Forelimb muscle (tissue), 1 donor: ENCODE data around the gene SCYL3. TPM values are rescaled to one million over a fixed set of nuclear protein-coding genes. Genes with fewer than 3 reads are reported as not detected.
A peak's percentile ranks its signal among the peaks of the same experiment; 100 is the strongest.

Experiments used
- DNase-seq: peaks from one replicate; pipeline ENCODE4 v3.0.0-alpha.2; 2013; ENCODE audit warnings: low read depth
- polyA plus RNA-seq: library from polyadenylated mRNA; unstranded; fragments of 120-200 nt; gene quantifications from one replicate; pipeline ENCODE4 v1.2.1, GENCODE V29; 2013; ENCODE audit not compliant: insufficient read length

The SCYL3 gene
- polyA plus RNA-seq, 1 donor: 9.2 TPM

DNA sequence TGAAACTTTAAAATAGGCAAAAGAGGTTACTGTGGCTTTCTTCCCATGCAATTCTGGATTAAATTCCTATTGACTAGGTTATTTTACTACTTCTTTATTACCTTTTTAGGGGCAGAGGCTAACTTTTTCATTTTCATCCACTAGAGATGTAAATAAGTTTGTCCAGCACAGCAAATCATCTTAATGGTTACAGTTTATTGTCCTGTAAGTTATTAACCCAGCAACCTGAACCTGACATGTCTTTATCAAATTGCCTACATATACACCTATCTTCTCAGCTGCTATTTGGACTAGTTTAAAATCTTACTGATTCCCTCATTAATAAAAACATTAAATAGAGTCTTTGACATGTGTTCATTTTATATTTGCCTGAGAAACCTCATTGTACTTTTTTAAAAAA lies 6.9 kb upstream of the SCYL3 start:
- DNase-seq: no peak

DNA sequence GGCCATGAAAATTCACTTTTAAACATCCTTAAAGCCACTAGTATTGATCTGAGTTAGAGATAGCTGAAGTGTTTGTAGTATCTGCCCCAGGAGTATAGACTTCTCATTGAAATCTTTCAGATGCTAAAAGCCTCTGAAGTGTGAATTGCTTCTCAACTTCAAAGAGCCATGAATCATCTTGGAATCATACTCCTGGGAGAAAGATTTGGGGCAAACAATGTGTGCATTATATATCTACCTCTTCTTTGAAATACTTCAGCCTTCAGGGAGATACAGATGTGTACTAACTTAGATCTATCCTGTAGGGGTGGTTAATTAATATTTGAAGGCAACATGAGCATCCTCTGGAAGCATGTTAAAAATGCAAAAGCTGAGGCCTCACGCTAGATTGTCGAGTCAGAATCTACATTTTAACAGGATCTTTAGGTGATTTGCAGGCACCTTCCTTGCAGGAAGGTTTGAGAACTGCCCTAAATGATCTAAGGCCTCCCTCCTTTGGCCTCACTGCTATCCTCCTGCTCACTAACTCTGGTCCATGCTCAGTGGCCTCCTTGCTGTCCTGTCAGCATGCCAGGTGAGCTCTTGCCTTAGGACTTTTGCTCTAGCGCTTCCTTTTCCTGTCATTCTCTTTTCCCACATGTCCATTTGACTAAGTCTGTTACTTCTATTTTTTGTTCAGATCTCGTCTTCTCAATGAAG lies 6.0 kb upstream of the SCYL3 start:
- DNase-seq: no peak

DNA sequence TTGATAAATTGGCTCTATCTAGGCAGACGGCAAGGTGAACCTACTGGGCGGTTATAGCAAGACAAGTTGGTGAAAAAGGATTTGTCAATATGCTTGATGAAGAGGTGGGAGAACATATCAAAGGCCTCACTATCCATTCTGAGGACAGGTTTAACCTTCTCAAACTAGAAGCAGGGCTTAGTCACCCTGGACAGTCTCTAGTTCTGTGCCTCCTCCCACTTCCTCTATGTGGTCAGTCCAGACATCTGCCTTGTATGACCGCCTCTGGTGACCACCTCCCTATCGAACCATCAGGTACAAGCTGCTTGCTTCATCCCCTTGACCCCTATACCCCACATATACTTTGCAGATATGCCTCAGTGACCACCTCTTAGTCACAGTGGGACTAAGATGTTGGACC lies 2.3 kb upstream of the SCYL3 start:
- DNase-seq: no peak

DNA sequence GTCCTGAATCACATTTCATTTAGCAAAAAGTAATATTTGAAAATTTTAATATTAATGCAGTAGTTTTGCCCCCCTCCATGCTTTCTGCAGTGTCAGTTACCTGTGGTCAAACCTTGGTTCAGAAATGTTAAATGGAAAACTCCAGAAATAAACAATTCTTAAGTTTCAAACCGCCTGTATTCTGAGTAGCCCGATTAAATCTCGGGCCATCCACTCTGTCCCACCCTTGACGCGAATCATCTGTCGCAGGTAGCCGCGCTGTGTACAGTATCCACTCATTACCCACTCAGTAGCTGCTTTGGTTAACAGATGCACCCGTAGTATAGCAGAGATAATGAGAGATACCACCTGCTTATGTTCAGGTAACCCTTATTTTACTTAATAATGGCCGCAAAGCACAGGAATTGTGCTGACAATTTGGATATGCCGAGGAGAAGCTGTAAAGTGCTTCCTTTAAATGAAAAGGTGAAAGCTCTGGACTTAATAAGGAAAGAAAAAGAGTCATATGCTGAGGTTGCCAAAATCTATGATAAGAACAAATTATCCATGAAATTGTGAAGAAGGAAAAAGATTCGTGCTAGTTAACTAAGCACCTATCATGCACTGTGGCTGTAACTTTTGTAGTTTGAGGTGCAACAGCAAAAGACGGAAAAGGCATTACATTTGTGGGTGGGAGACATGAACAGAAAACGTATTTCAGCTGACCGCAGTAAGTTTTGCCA lies 889 bp upstream of the SCYL3 start:
- no peak for DNase-seq

DNA sequence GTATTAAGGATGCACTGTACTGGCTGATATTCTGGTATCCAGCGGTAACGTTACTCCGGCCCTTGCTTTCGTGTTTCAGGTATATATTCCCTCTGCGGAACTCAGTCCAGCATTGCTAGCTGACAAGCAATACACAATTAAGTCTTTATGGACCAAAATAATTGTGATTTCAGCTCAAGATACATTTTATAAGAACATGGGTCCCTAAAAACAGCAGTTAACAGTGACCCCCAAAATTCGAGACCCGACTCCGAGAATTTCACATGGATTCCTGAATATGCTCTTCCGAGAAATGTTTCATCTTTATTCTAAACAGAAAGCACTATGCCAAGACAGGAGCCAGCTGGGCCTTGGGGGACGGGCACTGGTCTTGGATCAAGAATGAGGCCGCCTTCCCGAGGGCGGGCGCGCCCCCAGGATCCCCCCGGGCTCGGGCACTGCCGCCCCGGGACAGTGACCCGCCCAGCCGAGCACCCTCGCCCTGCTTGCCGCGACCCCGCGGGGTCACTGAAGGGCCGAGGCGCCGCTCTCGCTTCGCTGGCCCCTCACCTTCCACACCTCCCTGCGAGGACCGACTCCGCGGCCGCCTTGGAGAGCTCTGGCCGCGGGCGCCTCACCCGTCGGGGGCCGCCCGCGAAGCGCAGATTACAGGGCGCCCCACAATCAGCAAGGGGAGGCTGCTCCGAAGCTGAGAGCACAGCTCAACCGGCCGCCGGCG lies 610 bp downstream of the SCYL3 start:
- peak; percentile 6 for DNase-seq

DNA sequence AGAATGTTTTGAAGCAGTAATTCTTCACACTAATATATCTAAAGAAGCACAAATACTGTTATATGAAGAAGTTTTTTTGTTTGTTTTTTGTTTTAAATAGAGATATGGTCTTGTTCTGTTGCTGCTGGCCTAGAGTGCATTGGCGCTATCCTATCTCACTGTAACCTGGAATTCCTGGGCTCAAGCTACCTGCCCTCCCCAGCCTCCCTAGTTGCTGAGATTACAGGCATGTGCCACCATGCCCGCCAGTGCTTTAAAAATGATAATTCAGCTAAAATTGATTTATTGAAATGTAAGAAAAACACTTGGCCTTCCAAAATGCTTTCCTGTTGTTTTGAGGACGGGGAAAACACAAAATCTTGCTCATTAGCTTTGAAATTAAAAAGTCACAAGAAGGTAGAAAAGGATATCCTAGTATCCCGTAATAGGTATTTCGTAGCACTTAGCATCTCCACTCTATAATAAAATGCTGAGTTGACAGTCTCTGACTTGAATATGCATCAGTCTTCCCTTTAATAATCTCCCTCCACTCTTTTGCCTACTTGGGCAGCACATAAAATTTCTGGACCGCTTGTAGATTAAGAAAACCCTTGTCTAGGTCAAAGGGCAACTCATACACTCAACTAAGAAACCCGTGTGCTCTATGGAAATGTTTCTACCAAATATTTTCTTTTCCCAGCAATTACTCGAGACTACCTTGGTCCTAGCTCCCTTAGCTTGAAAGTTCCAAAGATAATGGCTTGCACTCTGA lies 1.3 kb downstream of the SCYL3 start:
- DNase-seq: no peak

DNA sequence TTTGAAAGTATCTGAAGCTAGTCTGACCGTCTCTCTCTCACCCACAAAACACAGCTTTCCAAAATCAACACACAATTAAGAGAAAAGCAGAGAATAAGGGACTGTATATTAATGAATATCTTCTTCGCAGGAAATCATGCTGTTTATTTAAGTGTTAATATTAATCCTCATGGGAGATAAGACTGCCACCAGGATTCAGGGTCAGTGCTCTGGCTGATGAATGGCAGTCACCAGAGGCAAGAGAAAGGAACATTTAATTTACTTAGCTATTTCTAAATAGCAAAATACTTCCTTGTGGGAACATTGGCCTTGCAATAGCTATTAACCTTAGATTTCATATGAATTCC lies 2.2 kb downstream of the SCYL3 start:
- no peak for DNase-seq

DNA sequence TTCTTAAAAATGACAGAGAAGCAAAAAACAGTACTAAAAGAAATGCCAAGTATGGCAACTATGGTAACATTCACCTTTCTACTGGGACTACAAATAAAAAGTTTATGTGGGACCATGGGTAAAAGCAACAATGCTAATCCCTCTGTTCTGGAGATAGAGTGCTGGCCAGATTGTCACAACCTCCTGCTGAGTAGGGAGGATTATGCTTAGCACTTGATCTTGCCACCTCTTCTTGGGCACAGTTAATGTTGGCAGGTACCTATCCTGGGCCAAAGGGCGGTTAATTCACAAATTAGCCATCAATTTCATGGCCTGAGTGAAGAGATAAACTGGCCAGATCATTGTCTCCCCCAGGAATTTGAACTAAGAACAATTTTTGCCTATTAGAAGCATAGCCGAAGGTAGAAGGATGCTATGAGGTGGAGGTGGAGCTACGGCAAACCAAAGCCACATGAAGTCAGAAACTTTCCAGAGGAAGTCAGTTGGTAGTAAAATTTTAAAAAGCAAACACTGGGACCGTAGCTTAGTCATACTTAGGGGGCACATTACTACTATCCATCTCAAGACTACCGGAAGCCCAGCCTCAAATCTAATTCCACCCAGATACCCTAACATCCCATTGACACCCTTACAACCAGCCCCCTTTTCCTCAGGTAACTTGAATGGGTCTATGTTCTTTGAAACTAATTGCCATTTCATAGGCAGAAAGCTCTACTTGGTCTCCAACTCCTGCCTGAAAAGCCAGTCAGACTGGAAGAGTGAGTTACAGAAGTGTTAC lies 2.7 kb downstream of the SCYL3 start:
- no peak for DNase-seq

DNA sequence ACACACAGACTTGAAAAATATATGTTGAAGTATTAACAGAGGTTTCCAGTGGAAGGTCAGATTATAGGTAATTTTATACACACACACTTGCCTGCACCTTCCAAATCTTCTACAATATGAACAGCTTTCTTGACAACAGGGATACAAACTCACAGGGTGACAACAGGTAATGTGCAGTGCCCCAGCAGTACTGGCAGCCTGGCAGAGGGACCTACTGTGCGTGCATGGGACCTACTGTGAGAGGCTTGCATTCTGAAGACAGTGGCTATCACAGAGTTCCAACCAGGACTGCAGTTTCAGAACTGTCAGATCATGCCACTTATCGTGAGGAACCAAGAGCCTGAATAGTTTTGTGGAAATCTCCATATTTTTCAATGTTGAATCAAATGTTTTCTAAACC lies 3.8 kb downstream of the SCYL3 start:
- no peak for DNase-seq

DNA sequence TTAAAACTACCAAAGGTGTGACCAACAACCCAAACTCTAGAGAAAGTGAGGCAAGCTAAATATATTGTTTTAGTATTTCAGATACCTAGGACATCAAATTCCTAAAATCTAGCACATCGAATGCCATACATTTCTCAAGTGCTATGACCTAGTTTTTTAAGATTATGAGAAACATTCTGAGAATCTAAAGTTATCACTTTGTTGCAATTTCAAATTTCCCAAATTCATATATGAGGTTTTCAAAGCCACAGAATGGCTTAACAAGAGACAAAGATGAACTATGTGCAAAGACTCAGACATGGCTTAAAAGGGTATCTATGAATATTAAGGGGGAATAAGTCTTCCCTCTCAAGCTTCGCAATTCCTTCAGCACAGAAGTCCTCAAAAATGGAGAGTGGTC lies 6.8 kb downstream of the SCYL3 start:
- no peak for DNase-seq

DNA sequence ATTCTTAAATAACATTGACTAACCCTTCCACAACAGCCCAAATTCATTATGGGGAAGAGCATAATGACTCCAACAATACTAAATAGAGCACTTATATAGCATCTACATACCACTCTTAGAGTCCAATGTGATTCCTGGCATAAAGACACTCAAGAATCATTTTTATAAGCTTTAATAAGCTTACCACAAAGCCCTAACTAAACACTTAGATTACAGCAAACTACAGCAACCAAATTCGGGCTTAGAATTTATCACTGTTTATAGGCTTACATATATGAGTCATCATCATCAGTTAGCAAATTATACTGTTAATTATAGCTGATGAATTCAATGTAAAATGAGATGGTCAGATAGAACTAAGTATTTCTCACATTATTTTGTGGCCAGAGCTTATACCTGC lies 7.3 kb downstream of the SCYL3 start:
- DNase-seq: no peak

DNA sequence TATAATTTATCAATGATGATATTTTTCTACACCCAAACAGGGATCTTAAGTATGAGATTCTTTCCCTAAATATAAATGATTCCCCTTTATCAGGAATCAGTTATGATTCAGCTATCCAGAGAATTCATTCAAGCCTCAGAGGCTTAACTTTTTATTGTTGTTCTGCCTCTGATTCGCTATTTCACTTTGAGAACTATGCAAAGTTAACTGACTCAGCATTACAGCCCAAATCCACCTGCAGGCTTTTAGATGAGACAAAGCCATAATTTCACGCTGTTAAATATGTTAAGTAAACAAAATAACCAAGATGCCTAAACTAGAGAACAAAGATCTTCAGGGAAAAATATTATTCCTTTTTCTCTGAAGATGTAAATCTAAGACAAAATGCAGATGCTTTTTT lies 8.5 kb downstream of the SCYL3 start:
- DNase-seq: no peak

DNA sequence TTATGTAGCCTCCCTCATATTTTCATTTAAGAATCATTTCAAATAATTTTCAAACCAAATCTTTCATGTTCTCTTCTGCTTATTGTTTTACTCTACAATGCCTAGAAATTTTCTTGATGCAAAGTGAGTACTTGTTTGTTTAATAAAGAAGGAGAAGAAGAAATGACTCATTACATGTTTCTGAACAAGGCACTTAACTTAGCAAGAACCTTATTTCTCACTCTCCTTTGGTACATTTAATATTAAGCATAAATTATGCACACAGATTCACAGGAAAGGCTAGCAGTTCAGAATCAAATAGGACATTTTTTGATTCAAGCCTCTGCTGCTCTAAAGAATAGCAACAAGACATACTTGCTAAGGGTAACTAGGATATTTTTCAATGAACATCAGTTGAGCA lies 9.1 kb downstream of the SCYL3 start:
- DNase-seq: no peak

DNA sequence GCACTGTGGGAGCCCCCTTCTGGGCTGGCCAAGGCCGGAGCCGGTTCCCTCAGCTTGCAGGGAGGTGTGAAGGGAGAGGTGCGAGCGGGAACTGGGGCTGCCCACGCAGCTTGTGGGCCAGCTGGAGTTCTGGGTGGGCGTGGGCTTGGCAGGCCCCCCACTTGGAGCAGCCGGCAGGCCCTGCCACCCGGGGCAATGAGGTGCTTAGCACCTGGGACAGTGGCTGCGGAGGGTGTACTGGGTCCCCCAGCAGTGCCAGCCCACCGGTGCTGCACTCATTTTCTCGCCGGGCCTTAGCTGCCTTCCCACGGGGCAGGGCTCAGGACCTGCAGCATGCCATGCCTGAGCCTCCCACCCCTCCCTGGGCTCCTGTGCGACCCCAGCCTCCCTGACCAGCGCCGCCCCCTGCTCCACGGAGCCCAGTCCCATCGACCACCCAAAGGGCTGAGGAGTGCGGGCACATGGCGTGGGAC lies 11.6 kb downstream of the SCYL3 start:
- no peak for DNase-seq

DNA sequence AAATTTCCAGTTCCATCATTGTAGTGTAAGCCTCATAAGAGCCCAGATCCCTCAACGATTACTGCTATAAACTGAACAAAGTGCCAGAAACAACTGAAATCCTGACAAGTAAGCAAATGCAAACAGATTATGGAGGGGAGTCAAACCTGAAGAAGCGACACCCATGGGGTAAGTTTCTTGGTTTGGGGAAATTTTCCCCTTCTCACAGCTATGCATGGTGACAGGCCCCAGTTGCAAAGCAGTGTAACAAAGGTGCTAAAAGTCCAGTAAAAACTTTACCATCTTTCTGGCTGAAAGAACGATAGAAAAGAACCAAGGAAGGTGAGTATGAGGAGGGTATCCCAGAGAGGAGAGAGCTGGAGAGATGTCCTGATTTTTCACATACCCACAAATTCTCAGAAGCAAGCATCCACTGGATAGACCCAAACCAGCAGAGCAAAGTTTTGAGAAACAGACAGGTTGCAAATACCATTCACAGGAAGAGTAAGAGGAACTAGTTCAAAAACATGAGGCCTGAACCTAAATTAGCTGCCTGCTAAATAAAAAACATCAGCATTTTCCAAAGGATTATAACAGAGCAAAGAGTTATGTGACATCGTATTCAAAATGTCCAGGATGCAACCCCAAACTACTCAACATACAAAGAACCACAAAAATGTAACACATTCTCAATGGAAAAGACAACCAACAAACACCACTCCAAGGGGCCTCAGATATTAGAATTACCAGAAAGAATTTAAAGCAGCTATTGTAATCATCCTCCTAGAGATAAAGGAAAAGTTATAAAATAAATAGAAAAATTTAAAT lies 14.5 kb downstream of the SCYL3 start:
- DNase-seq: no peak

DNA sequence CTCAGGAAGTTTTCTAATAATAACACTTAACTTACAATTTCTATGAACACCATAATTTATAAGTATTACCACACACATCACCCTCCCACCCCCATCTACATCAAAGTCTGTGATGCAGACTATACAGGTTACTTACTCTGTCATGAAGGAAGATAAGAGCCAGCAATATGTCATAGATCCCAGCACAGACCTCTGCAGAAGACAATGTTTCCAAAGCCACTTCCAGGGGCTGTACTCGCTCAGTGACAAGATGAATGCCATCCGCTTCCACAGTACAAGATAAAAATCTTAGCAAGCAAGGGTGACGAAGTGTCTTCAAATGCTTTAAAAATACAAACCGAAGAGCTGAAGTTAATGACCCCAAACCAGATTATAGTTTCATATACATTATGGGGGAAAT lies 15.2 kb downstream of the SCYL3 start:
- DNase-seq: no peak

DNA sequence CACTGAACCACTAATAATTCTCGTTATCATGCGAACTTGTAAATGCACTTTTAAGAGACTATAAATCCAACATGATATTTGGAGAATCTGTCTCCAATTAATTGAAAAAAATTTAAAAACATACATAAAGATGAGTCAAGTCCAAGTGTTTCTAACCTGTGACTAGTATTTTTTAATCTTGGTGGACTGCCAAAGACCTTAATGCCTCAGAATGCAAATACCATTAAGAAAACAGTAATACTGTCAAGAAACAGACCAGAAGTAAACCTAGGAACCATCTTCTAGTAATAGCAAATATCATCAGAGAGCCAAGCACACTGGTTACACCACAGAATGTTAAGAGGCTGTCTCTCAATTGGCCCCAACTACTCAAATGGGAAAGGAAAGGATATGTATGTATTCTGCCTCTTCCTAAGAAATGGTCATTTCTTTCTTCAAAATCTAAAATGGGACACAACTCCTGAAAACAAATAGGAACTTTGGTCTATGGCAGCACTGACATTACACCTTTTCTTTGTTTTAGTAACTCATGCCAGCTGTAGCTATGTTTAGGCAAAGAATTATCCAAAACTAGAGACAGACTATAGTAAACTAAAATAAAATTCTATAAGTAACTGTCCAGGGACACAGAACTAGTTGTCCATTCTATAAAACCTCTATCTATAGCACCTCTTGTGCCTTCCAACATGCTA lies 15.8 kb downstream of the SCYL3 start:
- DNase-seq: no peak

DNA sequence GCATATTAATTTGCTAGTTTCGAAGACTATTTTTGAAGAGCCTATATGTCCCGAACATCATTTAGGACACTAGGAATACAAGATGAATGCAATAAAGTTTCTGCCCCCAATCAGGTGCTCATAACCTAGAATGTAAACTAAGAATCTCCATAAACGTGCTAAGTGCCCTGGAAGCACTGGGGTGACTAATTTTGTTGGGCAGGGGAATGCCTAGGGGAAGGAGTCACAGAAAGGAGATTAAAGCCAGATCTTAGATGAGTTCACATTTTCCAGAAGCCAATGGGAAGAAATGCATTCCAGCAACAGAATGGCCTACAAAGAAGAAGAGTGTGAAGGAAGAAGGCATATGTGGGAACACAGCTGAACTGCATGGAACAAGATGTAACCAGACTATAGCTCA lies 19.5 kb downstream of the SCYL3 start:
- DNase-seq: no peak

DNA sequence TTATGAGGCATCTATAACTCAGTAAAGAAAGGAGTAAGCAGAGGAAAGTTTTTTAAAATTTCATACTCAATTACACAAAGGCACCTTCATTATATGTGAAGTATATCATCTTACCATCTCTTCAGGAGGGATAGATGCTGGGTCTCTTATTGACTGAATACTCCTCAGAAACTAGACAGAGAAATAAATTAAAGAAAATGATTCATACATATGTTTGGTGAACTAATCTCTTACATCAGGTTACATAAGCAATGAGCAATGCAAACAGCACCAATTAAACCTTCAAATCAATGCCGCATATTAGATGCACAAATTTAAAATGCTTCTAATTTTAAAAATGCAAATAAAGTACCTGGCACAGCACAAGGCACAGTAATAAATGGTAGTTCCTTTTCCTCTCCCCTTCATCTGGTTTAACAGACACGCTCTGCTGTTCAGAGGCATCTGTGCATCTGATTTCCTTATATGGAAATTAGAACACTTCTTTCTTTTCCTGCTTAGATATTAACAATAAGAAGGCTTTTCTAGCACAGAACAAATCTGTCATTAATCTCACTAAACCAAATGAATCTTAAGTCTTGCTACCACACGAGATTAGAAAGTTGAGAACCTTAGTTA lies 20.0 kb downstream of the SCYL3 start:
- no peak for DNase-seq

DNA sequence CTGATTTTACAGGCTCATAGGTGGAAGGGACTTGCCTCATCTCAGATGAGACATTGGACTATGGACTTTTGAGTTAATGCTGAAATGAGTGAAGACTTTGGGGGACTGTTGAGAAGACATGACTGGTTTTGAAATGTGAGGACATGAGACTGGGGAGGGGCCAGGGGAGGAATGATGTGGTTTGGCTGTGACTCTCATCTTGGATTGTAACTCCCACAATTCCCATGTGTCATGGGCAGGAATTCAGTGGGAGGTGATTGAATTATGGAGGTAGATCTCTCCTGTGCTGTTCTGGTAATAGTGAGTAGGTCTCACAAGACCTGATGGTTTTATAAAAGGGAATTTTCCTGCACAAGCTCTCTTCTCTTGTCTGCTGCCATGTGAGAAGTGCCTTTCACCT lies 20.8 kb downstream of the SCYL3 start:
- DNase-seq: no peak
